Retinal pigment epithelial cell (primary cell): ENCODE data around the gene EPB41L3.

Source experiments
- DNase-seq: peaks from one replicate; pipeline ENCODE4 v3.0.0-alpha.2; 2010; ENCODE audit warnings: low read depth
- H3K4me3 ChIP-seq: 2 replicates; pipeline ENCODE4 v1.5.1; 2011; ENCODE audit warnings: mild to moderate bottlenecking, low read length, control low read depth, moderate library complexity
- TF ChIP-seq, protein P1 (sequence below): conservative IDR thresholded peaks from 2 replicates; pipeline ENCODE4 v1.5.1; 2011; ENCODE audit warnings: low read depth, low read length, control low read depth, inconsistent platforms

EPB41L3 gene

DNA sequence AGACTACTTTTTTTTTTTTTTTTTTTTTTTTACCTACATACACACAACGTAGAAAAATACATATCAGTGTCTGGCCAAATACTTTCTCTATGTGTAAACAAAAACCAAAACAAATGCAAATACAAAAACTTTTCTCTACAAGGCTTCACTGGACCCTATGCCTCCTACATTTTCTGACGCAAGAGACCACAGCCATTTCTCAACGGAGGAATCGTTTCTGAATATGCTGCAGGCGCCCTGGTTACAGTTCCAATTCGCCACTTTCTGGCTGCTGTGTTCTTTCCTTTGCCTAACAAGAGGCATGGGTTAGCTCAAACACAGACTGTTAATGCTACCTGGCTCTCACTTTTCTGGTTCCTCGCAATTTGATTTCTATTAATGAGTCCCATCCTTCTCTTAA lies 96.4 kb downstream of the EPB41L3 start:
- TF ChIP-seq, protein P1, sequence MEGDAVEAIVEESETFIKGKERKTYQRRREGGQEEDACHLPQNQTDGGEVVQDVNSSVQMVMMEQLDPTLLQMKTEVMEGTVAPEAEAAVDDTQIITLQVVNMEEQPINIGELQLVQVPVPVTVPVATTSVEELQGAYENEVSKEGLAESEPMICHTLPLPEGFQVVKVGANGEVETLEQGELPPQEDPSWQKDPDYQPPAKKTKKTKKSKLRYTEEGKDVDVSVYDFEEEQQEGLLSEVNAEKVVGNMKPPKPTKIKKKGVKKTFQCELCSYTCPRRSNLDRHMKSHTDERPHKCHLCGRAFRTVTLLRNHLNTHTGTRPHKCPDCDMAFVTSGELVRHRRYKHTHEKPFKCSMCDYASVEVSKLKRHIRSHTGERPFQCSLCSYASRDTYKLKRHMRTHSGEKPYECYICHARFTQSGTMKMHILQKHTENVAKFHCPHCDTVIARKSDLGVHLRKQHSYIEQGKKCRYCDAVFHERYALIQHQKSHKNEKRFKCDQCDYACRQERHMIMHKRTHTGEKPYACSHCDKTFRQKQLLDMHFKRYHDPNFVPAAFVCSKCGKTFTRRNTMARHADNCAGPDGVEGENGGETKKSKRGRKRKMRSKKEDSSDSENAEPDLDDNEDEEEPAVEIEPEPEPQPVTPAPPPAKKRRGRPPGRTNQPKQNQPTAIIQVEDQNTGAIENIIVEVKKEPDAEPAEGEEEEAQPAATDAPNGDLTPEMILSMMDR, result no peak
- no peak overlapping the region for H3K4me3 ChIP-seq
- no peak for DNase-seq

DNA sequence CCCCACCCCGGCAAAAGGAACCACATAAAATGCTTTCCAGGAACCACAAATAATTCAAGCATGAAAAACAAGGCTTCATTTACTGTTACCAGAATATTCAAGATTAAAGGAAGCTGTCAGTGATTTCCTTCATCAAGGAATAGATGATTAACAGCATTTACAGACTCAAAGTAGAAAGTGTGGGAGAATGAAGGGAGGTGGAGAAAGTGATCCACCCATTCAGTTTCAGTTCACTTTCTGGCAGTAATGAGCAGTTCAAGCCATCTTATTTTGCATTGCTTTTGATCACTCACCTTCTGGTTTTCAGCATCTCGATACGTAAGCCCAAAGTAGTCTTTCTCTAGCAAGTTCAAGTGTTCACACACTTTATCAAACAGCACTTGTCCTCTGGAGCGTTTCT lies 99.0 kb downstream of the EPB41L3 start:
- DNase-seq, result no peak
- H3K4me3 ChIP-seq, result no peak overlapping the region
- TF ChIP-seq, protein P1, result no peak

DNA sequence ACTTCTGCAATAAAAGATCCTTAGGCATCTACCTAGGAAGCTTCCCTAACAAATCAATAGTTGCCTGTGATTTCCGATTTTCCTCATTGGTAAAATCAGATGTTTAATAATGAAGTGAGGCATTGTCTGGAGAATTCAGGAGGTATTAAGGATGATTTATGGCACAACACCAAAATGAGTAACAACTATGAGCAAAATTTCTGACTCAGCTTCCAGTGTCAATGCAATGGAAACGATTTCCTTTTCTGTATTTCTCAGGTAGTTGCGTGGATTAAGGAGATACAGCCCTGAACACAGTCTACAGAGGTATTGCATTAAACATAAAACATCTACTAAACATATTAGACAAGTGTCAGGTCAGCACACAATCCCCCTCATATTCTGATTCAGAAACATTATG lies 99.5 kb downstream of the EPB41L3 start:
- DNase-seq, result no peak
- TF ChIP-seq, protein P1, result no peak
- H3K4me3 ChIP-seq, result no peak overlapping the region

DNA sequence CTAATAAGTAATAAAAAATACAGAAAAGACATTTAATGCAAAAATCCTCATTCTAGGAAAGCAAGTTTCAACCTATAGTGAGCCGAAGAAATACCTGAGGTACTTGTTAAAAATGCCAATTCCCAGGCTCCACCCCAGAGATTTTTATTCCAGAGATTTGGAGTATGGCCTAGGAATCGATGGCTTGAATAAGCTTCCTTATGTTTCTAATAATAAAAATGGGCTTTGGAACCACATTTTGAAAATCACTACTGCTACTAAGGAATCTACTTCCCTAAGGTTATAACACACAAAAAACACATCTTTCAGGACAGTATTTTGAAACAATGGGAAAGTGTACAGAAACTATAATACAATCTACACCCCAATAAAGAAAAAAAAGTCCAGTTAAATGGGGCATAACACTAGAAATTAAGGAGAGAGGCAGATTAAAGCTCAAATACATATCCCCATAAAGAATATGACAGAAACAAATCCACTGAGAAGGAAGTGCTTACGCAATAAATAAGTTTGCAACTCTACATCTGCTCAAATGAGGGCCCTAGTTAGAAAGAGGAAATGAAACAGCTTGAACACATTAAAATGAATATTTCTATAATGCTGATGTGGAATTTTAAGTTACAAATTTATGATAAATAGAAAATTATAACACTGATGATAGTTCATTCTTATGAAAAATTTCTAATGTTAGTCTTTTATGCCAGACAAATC lies 103.7 kb downstream of the EPB41L3 start:
- no peak overlapping the region for H3K4me3 ChIP-seq
- TF ChIP-seq, protein P1, result no peak
- no peak for DNase-seq

DNA sequence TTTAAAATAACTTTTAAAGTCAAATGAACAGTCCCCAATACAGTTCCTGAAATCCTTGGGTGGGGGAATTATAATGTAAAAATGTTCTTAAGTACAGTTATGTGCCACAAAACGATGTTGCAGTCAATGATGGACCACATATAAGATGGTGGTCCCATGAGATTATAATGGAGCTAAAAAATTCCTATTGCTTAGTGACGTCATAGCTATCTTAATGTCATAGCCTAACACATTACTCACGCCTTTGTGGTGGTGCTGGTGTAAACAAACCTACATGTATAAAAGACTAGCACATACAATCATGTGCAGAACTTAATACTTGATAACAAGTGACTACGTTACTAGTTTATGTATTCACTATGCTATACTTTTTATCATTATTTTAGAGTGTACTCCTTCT lies 109.4 kb downstream of the EPB41L3 start:
- no peak overlapping the region for H3K4me3 ChIP-seq
- no peak for DNase-seq
- TF ChIP-seq, protein P1, result no peak

DNA sequence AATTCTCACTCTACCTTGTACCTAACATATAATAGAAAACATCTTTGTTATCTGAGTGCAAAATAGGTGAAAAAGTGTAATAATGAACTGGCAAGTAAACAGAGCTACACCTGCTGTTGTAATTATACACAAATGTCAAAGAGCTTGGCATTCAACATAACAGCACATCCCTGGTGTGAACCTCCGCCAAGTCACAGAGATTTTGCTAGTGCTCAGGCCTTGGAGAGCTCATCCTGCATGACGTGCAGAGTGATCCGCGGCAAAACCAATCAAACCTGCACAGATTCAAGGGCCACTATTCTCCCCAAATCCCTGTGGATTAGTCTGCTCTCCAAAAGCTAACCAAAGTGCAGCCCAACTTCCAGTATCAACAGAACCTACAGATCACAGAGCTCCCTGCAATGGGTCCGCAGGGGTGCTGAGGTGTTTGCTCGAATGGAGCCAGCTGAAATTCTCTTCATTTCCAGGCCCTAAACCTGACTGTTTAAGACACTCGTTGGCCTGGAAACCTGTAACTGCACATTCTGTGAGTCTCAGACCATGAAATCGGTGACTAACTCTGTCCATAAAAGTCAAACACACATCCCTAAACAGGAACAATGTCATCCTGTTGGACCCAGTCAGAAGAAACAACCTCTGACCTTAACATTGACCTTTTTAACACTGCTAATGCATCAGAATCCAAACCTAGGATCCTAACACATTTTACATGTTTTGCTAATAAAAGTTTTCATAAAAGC lies 111.8 kb downstream of the EPB41L3 start:
- TF ChIP-seq, protein P1, result no peak
- no peak overlapping the region for H3K4me3 ChIP-seq
- no peak for DNase-seq

DNA sequence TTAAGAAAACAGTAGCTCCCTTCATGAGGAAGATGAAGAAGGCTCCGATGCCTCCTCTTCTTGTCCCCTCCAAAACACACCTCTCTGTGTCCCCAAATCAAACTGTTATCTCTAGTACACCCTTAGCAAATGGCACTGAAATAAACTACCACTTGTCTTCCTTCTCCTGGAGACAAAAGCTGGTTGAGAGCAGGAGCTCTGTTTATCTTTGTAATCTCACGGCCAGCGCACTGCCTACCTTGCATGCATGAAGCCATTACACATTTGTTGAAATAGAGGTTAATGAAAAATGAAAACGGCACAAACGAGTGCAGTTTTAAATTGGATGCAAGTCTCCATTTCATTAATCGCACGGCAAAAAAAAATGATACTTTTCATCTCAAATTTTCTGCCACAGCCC lies 113.7 kb downstream of the EPB41L3 start:
- no peak overlapping the region for H3K4me3 ChIP-seq
- no peak for DNase-seq
- TF ChIP-seq, protein P1, result no peak
